Mesothelial cell of epicardium (in vitro differentiated cells): ENCODE measurements around the gene ZNF765. TPM values are rescaled to one million over a fixed set of nuclear protein-coding genes. Genes with fewer than 3 reads are reported as not detected.
A peak's percentile ranks its signal among the peaks of the same experiment; 100 is the strongest.
"Not testable (repeated sequence)": the region's sequence is repeated elsewhere in the genome, so short reads cannot be mapped to it uniquely, and the experiment has no call there.

Experiments
- DNase-seq, 2 experiments: peaks; one replicate each; pipeline ENCODE4 v3.0.0; 2021; ENCODE audit warnings: low spot score in 2 of 2; ENCODE audit not compliant: unreplicated experiment in 2 of 2
- H3K27ac Mint-ChIP-seq: 2 replicates; pipeline ENCODE4 v1.8.0; 2021; ENCODE audit warnings: mixed read lengths
- H3K27me3 Mint-ChIP-seq: 2 replicates; pipeline ENCODE4 v1.8.0; 2021; ENCODE audit warnings: low read depth, mixed read lengths
- H3K36me3 Mint-ChIP-seq: 2 replicates; pipeline ENCODE4 v1.8.0; 2021; ENCODE audit warnings: mixed read lengths
- H3K4me1 Mint-ChIP-seq: 2 replicates; pipeline ENCODE4 v1.8.0; 2021; ENCODE audit warnings: mixed read lengths
- H3K4me3 Mint-ChIP-seq: 2 replicates; pipeline ENCODE4 v1.8.0; 2021; ENCODE audit warnings: mild to moderate bottlenecking, moderate library complexity, mixed read lengths
- H3K9me3 Mint-ChIP-seq: 2 replicates; pipeline ENCODE4 v1.8.0; 2021; ENCODE audit warnings: mixed read lengths
- CTCF ChIP-seq: fragments of 200-600 bp; sonication (generic); IDR thresholded peaks from one replicate; pipeline ENCODE4 v1.5.0; 2021; ENCODE audit warnings: antibody characterized with exemption; ENCODE audit not compliant: unreplicated experiment
- total RNA-seq: library from RNA; stranded (reverse); gene quantifications from 3 replicates; pipeline ENCODE4 v1.2.1, GENCODE V29; 2021

ZNF765 gene
- total RNA-seq, 1 donor from 2014 or later: 17.7 TPM

GRCh38 chr19:53431399-53432087 lies 36.6 kb downstream of the ZNF765 start, which contains the start of gene ZNF761:
ZNF761 (plus strand) TSS chr19:53431984; CDS start chr19:53447269, 15,285 bp downstream.
- peak; percentile 60 for TF ChIP-seq CTCF
- peak within 1 kb of the TSS; percentile 96 for H3K4me3 Mint-ChIP-seq
- peak within 1 kb of the TSS; percentile 100 for H3K27ac Mint-ChIP-seq
- H3K9me3 Mint-ChIP-seq: no peaks in the 10 kb centered on the region
- peaks cover 26% of the 10 kb centered on the region for H3K4me1 Mint-ChIP-seq
- no peaks in the 10 kb centered on the region for H3K27me3 Mint-ChIP-seq
- peaks cover 18% of the 10 kb centered on the region for H3K36me3 Mint-ChIP-seq
- peak; percentile 97 to 99 for DNase-seq

DNA sequence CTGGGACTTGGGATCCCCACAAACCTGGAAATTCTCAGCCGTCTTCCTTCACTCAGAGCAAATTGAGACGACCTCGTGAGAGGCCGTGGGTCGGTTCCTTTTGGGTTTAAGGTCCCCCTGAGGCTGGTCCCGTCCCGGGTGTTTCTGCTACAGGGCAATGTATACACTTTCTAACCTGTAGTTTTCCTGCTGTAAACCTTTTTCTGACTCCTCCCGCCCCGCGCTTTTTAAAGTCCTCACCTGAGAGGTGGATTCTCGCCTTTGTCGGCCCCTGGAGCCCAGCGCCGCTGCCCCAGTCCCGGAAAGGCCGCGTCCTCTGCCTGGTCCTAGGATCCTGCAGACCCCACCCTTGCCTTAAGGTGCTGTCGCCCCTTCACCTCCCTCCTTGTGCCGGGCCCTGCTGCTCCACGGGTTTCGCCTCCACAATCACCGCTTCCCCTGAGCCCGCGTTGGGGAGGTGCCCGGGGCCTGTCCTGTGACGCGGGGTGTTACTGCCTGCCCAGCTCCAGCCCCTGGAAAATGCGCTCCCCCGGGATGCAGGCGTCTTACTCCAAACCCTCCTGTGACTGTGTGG lies 37.2 kb downstream of the ZNF765 start:
- peaks cover 18% of the 10 kb centered on the region for H3K36me3 Mint-ChIP-seq
- DNase-seq: peak; percentile 18 to 53
- peaks cover 26% of the 10 kb centered on the region for H3K4me1 Mint-ChIP-seq
- no peaks in the 10 kb centered on the region for H3K9me3 Mint-ChIP-seq
- H3K27ac Mint-ChIP-seq: peak overlapping the region; percentile 100
- TF ChIP-seq CTCF: no peak
- peak overlapping the region; percentile 96 for H3K4me3 Mint-ChIP-seq
- no peaks in the 10 kb centered on the region for H3K27me3 Mint-ChIP-seq

DNA sequence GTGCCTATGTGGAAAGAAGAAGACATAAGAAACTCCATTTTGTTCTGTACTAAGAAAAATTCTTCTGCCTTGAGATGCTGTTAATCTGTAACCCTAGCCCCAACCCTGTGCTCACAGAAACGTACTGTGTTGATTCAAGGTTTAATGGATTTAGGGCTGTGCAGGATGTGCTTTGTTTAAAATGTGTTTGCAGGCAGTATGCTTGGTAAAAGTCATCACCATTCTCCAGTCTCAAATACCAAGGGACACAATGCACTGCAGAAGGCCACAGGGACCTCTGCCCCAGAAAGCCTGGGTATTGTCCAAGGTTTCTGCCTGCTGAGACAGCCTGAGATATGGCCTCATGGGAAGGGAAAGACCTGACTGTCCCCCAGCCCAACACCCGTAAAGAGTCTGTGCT lies 48.9 kb downstream of the ZNF765 start:
- H3K4me3 Mint-ChIP-seq, H3K27me3 Mint-ChIP-seq, H3K27ac Mint-ChIP-seq, H3K4me1 Mint-ChIP-seq, DNase-seq: not testable (repeated sequence)
- peaks cover 44% of the 10 kb centered on the region for H3K9me3 Mint-ChIP-seq
- H3K36me3 Mint-ChIP-seq: peaks cover 80% of the 10 kb centered on the region

DNA sequence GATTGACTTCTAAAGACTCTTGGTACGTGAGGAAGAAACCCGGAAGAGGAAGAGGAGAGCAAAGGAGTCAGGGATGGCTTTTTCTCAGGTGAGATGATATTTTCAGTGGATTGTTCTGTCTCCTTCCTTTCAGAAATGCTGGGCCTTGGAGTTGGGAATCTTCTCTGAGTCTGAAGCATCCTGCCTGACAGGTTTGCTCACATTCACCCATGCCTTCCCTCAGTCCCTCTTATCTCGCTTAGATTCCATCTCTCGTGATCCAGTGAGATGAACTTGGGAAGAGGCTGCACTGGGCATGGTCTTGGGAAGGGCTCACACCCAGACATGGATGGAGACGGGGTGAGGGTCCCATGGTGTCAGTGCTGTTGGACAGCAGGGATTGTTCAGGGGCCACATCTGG lies 52.2 kb downstream of the ZNF765 start:
- not testable (repeated sequence) for DNase-seq, H3K4me3 Mint-ChIP-seq, H3K27me3 Mint-ChIP-seq, H3K4me1 Mint-ChIP-seq
- Mint-ChIP-seq H3K27ac (peak overlapping the region; percentile 3), H3K36me3 (peaks cover 86% of the 10 kb centered on the region), H3K9me3 (peaks cover 37% of the 10 kb centered on the region)

DNA sequence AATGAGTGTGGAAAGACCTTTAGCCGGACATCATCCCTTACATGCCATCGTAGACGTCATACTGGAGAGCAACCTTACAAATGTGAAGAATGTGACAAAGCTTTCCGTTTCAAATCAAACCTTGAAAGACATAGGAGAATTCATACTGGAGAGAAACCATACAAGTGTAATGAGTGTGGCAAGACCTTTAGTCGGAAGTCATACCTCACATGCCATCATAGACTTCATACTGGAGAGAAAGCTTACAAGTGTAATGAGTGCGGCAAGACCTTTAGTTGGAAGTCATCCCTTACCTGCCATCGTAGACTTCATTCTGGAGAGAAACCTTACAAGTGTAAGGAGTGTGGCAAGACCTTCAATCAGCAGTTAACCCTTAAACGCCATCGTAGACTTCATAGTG lies 60.9 kb downstream of the ZNF765 start:
- peaks cover 60% of the 10 kb centered on the region for H3K9me3 Mint-ChIP-seq
- H3K27ac Mint-ChIP-seq: no peak overlapping the region
- H3K4me3 Mint-ChIP-seq: no peak overlapping the region
- peaks cover 4% of the 10 kb centered on the region for H3K4me1 Mint-ChIP-seq
- TF ChIP-seq CTCF: no peak
- no peak for DNase-seq
- H3K36me3 Mint-ChIP-seq: peaks cover 84% of the 10 kb centered on the region
- H3K27me3 Mint-ChIP-seq: no peaks in the 10 kb centered on the region

GRCh38 chr19:53460131-53460721 lies 65.3 kb downstream of the ZNF765 start:
- peaks cover 50% of the 10 kb centered on the region for H3K36me3 Mint-ChIP-seq
- H3K4me3 Mint-ChIP-seq, H3K27me3 Mint-ChIP-seq, DNase-seq, H3K4me1 Mint-ChIP-seq: not testable (repeated sequence)
- peaks cover 61% of the 10 kb centered on the region for H3K9me3 Mint-ChIP-seq
- H3K27ac Mint-ChIP-seq: peak overlapping the region; percentile 7

GRCh38 chr19:53461866-53462265 lies 66.9 kb downstream of the ZNF765 start:
- Mint-ChIP-seq H3K4me3 (no peak overlapping the region), H3K36me3 (peaks cover 33% of the 10 kb centered on the region), H3K27ac (no peak overlapping the region), H3K9me3 (peaks cover 45% of the 10 kb centered on the region), H3K27me3 (peaks cover 4% of the 10 kb centered on the region), H3K4me1 (peaks cover 5% of the 10 kb centered on the region)
- DNase-seq: no peak
- no peak for TF ChIP-seq CTCF
